ENCODE measurements around the gene CGREF1.
A peak's percentile ranks its signal among the peaks of the same experiment; 100 is the strongest.
"Not testable (repeated sequence)": the region's sequence is repeated elsewhere in the genome, so short reads cannot be mapped to it uniquely, and the experiment has no call there.

Gene CGREF1

GRCh38 chr2:27087823-27088410 is 31.0 kb downstream of the CGREF1 start:
- DNase-seq (ENCODE audit: low spot score) = no peak

DNA sequence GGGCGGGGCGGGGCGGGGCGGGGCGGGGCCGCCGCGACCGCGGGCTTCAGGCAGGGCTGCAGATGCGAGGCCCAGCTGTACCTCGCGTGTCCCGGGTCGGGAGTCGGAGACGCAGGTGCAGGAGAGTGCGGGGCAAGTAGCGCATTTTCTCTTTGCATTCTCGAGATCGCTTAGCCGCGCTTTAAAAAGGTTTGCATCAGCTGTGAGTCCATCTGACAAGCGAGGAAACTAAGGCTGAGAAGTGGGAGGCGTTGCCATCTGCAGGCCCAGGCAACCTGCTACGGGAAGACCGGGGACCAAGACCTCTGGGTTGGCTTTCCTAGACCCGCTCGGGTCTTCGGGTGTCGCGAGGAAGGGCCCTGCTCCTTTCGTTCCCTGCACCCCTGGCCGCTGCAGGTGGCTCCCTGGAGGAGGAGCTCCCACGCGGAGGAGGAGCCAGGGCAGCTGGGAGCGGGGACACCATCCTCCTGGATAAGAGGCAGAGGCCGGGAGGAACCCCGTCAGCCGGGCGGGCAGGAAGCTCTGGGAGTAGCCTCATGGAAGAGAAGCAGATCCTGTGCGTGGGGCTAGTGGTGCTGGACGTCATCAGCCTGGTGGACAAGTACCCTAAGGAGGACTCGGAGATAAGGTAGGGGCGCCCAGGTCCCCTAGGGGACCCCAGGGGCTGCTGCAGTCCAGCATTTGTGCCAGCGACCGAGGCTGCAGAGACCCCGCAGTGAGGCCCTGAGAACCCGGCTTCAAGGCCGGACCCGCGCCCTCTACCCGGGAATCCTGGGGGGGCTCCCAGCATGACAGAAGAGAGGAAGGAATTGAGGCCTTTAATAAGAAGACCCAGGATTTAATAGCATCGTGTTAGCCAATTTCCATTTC is 32.0 kb downstream of the CGREF1 start, which contains the start of gene KHK:
Gene KHK, plus strand, starts transcription at position 49 of the 870 bp plus-strand sequence. Its CDS starts 488 bp downstream, at position 537.
- no peak for DNase-seq (ENCODE audit: low spot score)

- DNase-seq (ENCODE audit: low spot score) = peak; percentile 97
Measured at GRCh38 chr2:27086090-27086723, 32.7 kb downstream of the CGREF1 start.

- DNase-seq (ENCODE audit: low spot score) = peak; percentile 60
Measured at GRCh38 chr2:27085673-27086089, 33.2 kb downstream of the CGREF1 start.

GRCh38 chr2:27085062-27085672 is 33.8 kb downstream of the CGREF1 start:
- DNase-seq (ENCODE audit: low spot score) = no peak

DNA sequence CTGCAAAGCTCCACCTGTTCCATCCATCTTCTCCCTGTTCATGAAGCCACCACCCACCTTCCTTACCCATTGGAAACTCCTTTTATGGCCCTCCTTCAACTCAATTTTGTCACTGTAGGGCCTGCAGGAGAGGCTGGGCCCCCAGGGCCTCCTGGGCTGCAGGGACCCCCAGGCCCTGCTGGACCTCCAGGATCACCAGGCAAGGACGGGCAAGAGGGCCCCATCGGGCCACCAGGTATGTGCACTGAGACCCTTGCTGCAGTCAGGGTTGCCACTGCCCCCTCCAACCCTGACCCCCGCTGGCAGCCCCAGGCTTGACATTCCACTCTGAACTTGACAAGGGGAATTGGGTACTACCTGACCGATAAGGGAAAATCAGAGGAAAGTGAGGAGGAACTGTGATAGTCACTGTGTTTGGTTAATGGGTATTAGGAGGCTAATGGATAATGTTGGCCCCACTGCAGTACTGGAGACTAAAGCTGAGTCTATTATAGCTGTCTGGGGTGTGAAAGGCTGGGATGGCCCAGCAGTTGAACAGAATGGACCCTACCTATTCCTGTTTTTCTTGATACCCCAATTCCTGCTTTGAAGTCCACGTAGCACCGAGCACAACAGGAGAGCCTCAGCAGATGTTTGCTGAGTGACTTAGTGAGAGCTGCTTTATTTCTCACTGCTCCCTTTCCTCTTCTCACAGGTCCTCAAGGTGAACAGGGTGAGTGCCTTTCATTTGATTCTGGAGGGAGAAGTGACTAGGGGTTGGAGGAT is 34.4 kb downstream of the CGREF1 start:
- DNase-seq (ENCODE audit: low spot score) = no peak

- no peak for DNase-seq (ENCODE audit: low spot score)
Measured at GRCh38 chr2:27083410-27084296, 35.3 kb downstream of the CGREF1 start.

- no peak for DNase-seq (ENCODE audit: low spot score)
Measured at GRCh38 chr2:27082773-27083409, 36.0 kb downstream of the CGREF1 start.

DNA sequence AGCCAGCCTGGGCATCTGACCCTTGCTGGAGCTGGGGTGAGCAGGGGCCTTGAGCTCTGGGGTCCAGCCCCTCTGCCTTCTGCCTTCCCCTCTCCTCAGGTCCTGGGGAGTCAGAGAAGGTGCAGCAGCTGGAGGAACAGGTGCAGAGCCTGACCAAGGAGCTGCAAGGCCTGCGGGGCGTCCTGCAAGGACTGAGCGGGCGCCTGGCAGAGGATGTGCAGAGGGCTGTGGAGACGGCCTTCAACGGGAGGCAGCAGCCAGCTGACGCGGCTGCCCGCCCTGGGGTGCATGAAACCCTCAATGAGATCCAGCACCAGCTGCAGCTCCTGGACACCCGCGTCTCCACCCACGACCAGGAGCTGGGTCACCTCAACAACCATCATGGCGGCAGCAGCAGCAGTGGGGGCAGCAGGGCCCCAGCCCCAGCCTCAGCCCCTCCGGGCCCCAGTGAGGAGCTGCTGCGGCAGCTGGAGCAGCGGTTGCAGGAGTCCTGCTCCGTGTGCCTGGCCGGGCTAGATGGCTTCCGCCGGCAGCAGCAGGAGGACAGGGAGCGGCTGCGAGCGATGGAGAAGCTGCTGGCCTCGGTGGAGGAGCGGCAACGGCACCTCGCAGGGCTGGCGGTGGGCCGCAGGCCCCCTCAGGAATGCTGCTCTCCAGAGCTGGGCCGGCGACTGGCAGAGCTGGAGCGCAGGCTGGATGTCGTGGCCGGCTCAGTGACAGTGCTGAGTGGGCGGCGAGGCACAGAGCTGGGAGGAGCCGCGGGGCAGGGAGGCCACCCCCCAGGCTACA is 36.8 kb downstream of the CGREF1 start:
- DNase-seq (ENCODE audit: low spot score) = no peak

DNA sequence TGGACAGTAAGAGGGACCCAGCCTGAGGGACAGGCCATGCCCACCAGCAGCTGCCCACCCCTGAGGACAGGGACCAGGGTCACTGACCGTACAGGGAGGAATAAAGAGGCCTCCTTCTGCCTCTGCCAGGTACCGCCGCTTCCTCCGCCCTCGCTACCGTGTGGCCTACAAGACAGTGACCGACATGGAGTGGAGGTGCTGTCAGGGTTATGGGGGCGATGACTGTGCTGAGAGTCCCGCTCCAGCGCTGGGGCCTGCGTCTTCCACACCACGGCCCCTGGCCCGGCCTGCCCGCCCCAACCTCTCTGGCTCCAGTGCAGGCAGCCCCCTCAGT is 38.4 kb downstream of the CGREF1 start:
- no peak for DNase-seq (ENCODE audit: low spot score)

DNA sequence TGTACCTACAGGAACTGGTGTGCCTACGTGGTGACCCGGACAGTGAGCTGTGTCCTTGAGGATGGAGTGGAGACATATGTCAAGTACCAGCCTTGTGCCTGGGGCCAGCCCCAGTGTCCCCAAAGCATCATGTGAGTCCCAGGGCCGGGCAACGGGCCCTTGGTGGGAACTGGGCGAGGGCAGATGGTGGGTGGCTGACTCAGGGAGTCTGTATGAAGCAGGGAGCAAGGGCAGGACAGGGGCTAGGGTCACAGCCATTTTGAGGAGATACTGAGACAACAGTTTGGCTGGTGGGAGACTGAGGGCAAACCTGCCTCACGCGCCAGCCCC is 38.8 kb downstream of the CGREF1 start:
- DNase-seq (ENCODE audit: low spot score) = no peak

- peak; percentile 55 for DNase-seq (ENCODE audit: low spot score)
Measured at GRCh38 chr2:27079233-27080139, 39.4 kb downstream of the CGREF1 start.

- DNase-seq (ENCODE audit: low spot score) = peak; percentile 91
Measured at GRCh38 chr2:27078267-27079194, 40.4 kb downstream of the CGREF1 start, which contains the start of gene EMILIN1. Gene EMILIN1 (plus strand): TSS chr2:27078615. CDS start chr2:27079066, 451 bp downstream.

DNA sequence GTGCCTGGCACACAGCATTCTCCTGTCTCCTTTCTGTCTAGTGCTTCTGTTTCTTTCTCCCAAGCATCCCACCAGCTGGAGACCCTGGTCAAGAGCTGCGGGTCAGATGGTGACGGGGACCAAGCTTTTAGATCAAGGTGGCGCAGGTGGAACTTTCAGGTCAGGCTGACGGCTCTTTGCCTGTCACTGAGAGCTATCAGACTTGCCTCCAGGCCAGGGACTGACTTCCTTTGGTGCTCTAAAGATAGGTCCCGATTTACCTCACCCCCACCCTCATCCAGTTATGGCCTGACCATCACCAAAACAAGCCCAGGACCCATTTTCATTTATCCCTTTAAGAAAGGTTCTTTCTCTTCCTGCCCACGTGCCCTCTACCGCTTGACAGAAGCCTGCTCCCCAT is 41.7 kb downstream of the CGREF1 start:
- no peak for DNase-seq (ENCODE audit: low spot score)

DNA sequence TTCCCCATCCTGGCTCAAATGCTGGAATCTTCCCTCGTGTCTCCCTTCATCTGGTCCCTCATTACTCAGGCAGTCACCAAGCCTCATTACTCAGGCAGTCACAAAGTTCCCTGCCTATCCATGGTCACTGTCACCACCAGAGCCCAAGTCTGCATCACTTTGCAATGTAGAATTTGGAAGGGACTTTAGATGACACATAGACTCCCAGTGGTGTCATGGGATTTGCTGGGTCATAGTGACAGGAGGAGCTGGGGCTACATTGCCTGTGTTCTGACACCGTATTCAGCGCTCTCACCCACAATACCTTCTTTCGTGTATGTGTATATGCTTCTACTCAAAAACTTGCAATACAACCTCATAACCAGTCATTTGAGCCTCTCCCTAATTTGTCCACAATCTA is 42.6 kb downstream of the CGREF1 start:
- DNase-seq (ENCODE audit: low spot score) = no peak

GRCh38 chr2:27075566-27075871 is 43.4 kb downstream of the CGREF1 start:
- DNase-seq (ENCODE audit: low spot score) = not testable (repeated sequence)

DNA sequence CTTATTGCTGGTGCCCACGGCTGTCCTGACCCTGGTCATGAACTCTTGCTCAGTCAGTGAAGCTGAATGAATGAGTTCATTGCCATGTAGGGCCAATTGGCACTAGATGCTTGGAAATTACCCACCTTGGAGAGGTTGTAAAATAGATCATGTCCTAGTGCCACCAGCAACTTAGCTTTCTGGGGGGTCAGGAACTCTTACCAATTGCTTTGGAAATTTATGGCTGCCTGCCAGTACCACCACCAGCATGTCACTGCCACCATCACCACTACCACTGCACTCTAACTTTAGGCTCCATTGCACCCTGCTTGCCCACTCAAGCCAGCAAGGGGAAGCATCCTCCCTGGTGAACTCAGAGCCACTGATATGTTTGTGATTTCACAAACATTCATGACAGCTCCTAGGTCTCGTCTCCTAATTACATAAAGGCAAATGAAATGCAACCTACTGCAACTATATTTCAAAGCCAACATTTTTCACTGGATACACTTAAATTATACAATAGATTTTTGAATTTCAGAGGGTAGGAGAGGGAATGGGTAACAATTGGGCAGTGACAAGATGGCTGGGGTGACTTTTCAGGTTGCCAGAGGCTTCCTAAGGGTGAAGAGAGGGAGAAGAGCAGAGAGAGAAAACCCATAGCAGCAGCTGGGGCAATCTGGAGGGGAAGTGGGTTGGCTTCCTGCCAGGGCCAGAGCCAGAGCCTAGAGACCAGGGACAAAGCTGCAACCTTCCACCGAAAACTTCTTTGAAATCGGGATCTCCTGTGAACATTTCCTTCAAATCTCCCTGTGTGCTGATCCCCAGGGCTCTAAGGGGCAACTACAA is 44.0 kb downstream of the CGREF1 start:
- no peak for DNase-seq (ENCODE audit: low spot score)
